Measurements from ENCODE around the gene STAB1.

DNA sequence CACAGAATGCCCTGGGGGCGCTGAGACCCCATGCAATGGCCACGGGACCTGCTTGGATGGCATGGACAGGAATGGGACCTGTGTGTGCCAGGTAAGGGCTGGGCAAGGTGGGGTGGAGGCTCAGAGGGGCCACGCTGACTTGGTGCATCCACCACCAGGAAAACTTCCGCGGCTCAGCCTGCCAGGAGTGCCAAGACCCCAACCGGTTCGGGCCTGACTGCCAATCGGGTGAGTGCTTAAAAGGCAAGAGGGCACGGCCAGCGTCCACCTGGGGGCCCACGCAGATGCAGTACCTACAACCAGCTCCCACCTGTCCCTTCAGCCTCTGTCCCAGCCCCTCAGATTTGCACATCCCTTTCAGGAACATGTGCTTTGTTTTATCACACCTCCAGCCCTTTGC, 6.9 kb downstream of the STAB1 start:
- TF ChIP-seq NANOG (IDR thresholded peaks at IDR 0.05; ENCODE audit: insufficient read depth, low read depth, low read length, poor library complexity, severe bottlenecking) (no peak), RNF2 (IDR thresholded peaks at IDR 0.05; ENCODE audit: borderline replicate concordance, low read depth, low read length, missing control alignments, poor library complexity, severe bottlenecking) (no peak)
- TF ChIP-seq, protein P1, sequence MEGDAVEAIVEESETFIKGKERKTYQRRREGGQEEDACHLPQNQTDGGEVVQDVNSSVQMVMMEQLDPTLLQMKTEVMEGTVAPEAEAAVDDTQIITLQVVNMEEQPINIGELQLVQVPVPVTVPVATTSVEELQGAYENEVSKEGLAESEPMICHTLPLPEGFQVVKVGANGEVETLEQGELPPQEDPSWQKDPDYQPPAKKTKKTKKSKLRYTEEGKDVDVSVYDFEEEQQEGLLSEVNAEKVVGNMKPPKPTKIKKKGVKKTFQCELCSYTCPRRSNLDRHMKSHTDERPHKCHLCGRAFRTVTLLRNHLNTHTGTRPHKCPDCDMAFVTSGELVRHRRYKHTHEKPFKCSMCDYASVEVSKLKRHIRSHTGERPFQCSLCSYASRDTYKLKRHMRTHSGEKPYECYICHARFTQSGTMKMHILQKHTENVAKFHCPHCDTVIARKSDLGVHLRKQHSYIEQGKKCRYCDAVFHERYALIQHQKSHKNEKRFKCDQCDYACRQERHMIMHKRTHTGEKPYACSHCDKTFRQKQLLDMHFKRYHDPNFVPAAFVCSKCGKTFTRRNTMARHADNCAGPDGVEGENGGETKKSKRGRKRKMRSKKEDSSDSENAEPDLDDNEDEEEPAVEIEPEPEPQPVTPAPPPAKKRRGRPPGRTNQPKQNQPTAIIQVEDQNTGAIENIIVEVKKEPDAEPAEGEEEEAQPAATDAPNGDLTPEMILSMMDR (IDR thresholded peaks at IDR 0.05; ENCODE audit: control extremely low read depth in 1 of 3, insufficient read depth in 1 of 3, low read depth in 1 of 3, low read length in 3 of 3), result no peak
